Right lobe of liver (tissue), 4 donors: ENCODE measurements around the gene SCAF8.

Experiments
- POLR2A ChIP-seq: fragments of 450-650 bp; IDR thresholded peaks from one replicate; pipeline ENCODE4 v1.6.1; 2017; ENCODE audit warnings: antibody characterized with exemption, mild to moderate bottlenecking
- TF ChIP-seq, protein P1 (sequence below), 4 donors: fragments of 200-600 bp in 3 of 4; fragments of 450-650 bp in 1 of 4; IDR thresholded peaks; one replicate each; pipeline versions ENCODE4 v1.5.1 to v1.8.0; 2016 to 2022; ENCODE audit warnings: antibody characterized with exemption in 4 of 4, mild to moderate bottlenecking in 2 of 4
- donor health status: DM: no; HTN: no; CAD: no.
- donor health status: DM: no; HTN: no; CAD: no.
- donor health status: DM: no; HTN: yes; CAD: no.

DNA sequence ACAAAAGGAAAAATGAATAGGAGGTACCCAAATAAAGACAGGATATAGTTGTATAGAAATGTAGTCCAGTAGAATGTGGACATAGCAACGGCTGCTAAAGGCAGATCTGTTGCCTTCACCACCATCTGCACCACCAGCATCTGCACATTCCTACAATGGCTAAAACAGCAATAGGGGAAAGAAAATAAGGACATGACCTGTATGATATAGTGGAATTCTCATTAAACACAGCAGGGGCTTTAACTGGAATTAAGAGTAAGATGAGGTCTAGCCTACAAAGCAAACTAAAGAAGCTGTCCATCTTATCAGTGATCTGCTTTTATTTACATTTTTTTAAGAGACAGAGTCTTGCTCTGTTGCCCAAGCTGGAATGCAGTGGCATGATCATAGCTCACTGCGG lies 26.8 kb upstream of the SCAF8 start:
- TF ChIP-seq, protein P1, sequence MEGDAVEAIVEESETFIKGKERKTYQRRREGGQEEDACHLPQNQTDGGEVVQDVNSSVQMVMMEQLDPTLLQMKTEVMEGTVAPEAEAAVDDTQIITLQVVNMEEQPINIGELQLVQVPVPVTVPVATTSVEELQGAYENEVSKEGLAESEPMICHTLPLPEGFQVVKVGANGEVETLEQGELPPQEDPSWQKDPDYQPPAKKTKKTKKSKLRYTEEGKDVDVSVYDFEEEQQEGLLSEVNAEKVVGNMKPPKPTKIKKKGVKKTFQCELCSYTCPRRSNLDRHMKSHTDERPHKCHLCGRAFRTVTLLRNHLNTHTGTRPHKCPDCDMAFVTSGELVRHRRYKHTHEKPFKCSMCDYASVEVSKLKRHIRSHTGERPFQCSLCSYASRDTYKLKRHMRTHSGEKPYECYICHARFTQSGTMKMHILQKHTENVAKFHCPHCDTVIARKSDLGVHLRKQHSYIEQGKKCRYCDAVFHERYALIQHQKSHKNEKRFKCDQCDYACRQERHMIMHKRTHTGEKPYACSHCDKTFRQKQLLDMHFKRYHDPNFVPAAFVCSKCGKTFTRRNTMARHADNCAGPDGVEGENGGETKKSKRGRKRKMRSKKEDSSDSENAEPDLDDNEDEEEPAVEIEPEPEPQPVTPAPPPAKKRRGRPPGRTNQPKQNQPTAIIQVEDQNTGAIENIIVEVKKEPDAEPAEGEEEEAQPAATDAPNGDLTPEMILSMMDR (IDR thresholded peaks at IDR 0.05), result no peak
- TF ChIP-seq POLR2A, result no peak
